Sciatic nerve (tissue), 2 donors: Measurements from ENCODE around the gene CCND2. TPM values are rescaled to one million over a fixed set of nuclear protein-coding genes. Genes with fewer than 3 reads are reported as not detected.

Experiments used
- ATAC-seq: fragments of 200-7000 bp; cut with Tn5 transposase; one replicate; pipeline ENCODE4 v1.9.1; 2020; ENCODE audit warnings: mild to moderate bottlenecking, moderate library complexity
- DNase-seq: peaks from one replicate; pipeline ENCODE4 v3.0.0-alpha.2; 2020; ENCODE audit warnings: low spot score
- intact Hi-C: fragments of 100-400 bp; cut with DNase I; formaldehyde crosslinking; loops from one replicate; pipeline ENCODE4 v1.14.2; 2022
- total RNA-seq: library from RNA; stranded (reverse); fragmentation: NEBNext Ultra II Directional; extraction: Animal tissue kit (Norgen Biotek cat#: 25700); gene quantifications from one replicate; pipeline ENCODE4 v1.2.1, GENCODE V29; 2021
- donor health status: DM: no; HTN: no; CAD: no.
- donor health status: DM: no; HTN: no; CAD: no.

CCND2 gene
- total RNA-seq, 1 donor from 2014 or later, result 130 TPM

GRCh38 chr12:4286228-4286627 lies 12.7 kb downstream of the CCND2 start:
- DNase-seq (peak; percentile 44), ATAC-seq (no peak)
- intact Hi-C loops, result no loop called here

GRCh38 chr12:4286771-4287317 lies 13.3 kb downstream of the CCND2 start:
- DNase-seq (peak; percentile 53), ATAC-seq (peak; percentile 9)
- intact Hi-C loops, result no loop called here

GRCh38 chr12:4287325-4288211 lies 14.0 kb downstream of the CCND2 start:
- DNase-seq, result peak; percentile 31
- no peak for ATAC-seq
- intact Hi-C loops, result no loop called here

- DNase-seq (peak; percentile 50), ATAC-seq (peak; percentile 12)
- intact Hi-C loops, result no loop called here
These were observed 15.0 kb downstream of the CCND2 start for GRCh38 chr12:4288296-4289131.

GRCh38 chr12:4289231-4289878 lies 15.8 kb downstream of the CCND2 start:
- DNase-seq (peak; percentile 47), ATAC-seq (peak; percentile 44)
- intact Hi-C loops, result no loop called here

GRCh38 chr12:4289998-4290790 lies 16.6 kb downstream of the CCND2 start:
- DNase-seq, result peak; percentile 49
- intact Hi-C loops, result no loop called here
- no peak for ATAC-seq

- peak; percentile 60 for DNase-seq
- intact Hi-C loops, result no loop called here
- no peak for ATAC-seq
These were observed 18.9 kb downstream of the CCND2 start for GRCh38 chr12:4292341-4293073.

- no peak for ATAC-seq
- intact Hi-C loops, result no loop called here
- DNase-seq, result peak; percentile 12
These were observed 19.9 kb downstream of the CCND2 start for GRCh38 chr12:4293299-4293965.

GRCh38 chr12:4293966-4294505 lies 20.5 kb downstream of the CCND2 start:
- intact Hi-C loops, result no loop called here
- DNase-seq (peak; percentile 54), ATAC-seq (peak; percentile 39)

GRCh38 chr12:4296751-4297150 lies 23.2 kb downstream of the CCND2 start:
- DNase-seq, result peak; percentile 21
- intact Hi-C loops, result no loop called here
- ATAC-seq, result no peak

GRCh38 chr12:4297617-4298016 lies 24.1 kb downstream of the CCND2 start:
- ATAC-seq, result no peak
- no peak for DNase-seq
- intact Hi-C loops, result no loop called here

- ATAC-seq, result no peak
- intact Hi-C loops, result no loop called here
- no peak for DNase-seq
These were observed 27.3 kb downstream of the CCND2 start for GRCh38 chr12:4300883-4301282.

GRCh38 chr12:4301932-4302501 lies 28.5 kb downstream of the CCND2 start:
- intact Hi-C loops, result no loop called here
- no peak for ATAC-seq
- DNase-seq, result no peak

- DNase-seq (no peak), ATAC-seq (no peak)
- intact Hi-C loops, result no loop called here
These were observed 29.3 kb downstream of the CCND2 start for GRCh38 chr12:4302881-4303280.

GRCh38 chr12:4303750-4304149 lies 30.2 kb downstream of the CCND2 start:
- DNase-seq (no peak), ATAC-seq (peak; percentile 19)
- intact Hi-C loops, result no loop called here

- ATAC-seq (peak; percentile 95), DNase-seq (peak; percentile 72)
- intact Hi-C loops, result no loop called here
These were observed 34.2 kb downstream of the CCND2 start for GRCh38 chr12:4307593-4308333.
